Measurements from ENCODE around the gene DGKQ. TPM values are rescaled to one million over a fixed set of nuclear protein-coding genes. Genes with fewer than 3 reads are reported as not detected.

DGKQ gene
- total and polyA plus RNA-seq, 9 of the 15 experiments (the other 6 are each of a cell fraction or from before 2014, with no cell fraction given): 0.17 to 22.0 (median 5.6) TPM

- peak; percentile 85 for TF ChIP-seq VEZF1 (CRISPR knock-in tag; IDR thresholded peaks at IDR 0.05)
- TF ChIP-seq ZNF217 (CRISPR knock-in tag; IDR thresholded peaks at IDR 0.05): no peak
- TF ChIP-seq TAF1 (IDR thresholded peaks at IDR 0.05; ENCODE audit: control insufficient read depth, extremely low read depth, insufficient read depth, low read length, severe bottlenecking): peak; percentile 48
- TF ChIP-seq ZNF609 (CRISPR knock-in tag; IDR thresholded peaks at IDR 0.05; ENCODE audit: borderline replicate concordance): no peak
- TF ChIP-seq POLR2AphosphoS5 (IDR thresholded peaks at IDR 0.05; ENCODE audit: control insufficient read depth, insufficient read depth, low read depth, low read length): peak; percentile 68
- TF ChIP-seq ARNT (IDR thresholded peaks at IDR 0.05): no peak
- TF ChIP-seq ZNF384 (IDR thresholded peaks at IDR 0.05; ENCODE audit: low read depth, low read length): no peak
Observed at GRCh38 chr4:986879-987623, 13.7 kb upstream of the DGKQ start, which contains the start of gene IDUA (continued).
